ENCODE measurements around the gene ZBTB25.
A peak's percentile ranks its signal among the peaks of the same experiment; 100 is the strongest.

Gene ZBTB25

DNA sequence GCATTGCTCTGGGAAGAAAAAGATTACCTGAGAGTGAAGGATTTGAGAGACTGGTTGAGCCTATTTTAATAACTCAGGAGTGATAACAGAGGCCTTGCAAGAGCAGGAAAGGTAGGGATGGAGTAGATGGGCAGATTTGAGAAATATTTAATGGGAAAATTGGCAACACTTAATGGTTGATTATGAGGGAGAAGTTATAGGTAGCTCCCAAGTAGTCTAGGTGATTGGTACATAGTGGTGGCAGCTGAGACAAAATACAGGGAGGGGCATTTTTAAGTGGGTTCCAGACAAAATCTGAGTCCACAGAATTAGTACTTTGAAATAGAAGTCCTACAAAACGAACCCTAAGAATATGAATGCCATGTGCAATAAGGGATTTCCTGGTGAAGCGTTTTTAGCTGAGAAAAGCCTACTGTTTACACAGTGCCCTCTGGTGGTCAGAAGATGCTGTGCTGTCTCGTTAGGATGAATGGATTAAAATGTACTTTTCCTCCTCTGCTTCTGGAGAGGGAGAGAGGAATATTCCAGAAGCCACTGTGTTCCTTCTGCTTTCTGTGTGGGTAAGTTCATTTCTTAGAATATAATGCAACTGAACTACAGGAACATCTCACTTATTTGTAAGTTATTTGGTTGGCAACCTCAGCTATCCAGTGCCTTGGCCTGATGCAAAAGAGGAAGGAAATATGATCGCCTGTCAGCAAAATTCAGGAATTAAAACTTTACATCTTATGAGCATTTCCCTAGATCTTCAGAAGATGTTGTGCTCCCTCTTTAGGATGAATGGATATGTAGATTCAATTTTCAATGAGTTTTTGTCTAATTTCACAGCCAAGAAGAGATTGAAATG lies 7.4 kb upstream of the ZBTB25 start:
- ATAC-seq = peak; percentile 83
- TF ChIP-seq TOX (CRISPR knock-in tag; IDR thresholded peaks at IDR 0.05; ENCODE audit: borderline replicate concordance) = no peak
- TF ChIP-seq ZC3H10 (CRISPR knock-in tag; IDR thresholded peaks at IDR 0.05) = no peak
- no peak for TF ChIP-seq ZFP30 (CRISPR knock-in tag; IDR thresholded peaks at IDR 0.05)
- TF ChIP-seq, protein P1, sequence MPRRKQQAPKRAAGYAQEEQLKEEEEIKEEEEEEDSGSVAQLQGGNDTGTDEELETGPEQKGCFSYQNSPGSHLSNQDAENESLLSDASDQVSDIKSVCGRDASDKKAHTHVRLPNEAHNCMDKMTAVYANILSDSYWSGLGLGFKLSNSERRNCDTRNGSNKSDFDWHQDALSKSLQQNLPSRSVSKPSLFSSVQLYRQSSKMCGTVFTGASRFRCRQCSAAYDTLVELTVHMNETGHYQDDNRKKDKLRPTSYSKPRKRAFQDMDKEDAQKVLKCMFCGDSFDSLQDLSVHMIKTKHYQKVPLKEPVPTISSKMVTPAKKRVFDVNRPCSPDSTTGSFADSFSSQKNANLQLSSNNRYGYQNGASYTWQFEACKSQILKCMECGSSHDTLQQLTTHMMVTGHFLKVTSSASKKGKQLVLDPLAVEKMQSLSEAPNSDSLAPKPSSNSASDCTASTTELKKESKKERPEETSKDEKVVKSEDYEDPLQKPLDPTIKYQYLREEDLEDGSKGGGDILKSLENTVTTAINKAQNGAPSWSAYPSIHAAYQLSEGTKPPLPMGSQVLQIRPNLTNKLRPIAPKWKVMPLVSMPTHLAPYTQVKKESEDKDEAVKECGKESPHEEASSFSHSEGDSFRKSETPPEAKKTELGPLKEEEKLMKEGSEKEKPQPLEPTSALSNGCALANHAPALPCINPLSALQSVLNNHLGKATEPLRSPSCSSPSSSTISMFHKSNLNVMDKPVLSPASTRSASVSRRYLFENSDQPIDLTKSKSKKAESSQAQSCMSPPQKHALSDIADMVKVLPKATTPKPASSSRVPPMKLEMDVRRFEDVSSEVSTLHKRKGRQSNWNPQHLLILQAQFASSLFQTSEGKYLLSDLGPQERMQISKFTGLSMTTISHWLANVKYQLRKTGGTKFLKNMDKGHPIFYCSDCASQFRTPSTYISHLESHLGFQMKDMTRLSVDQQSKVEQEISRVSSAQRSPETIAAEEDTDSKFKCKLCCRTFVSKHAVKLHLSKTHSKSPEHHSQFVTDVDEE (CRISPR knock-in tag; IDR thresholded peaks at IDR 0.05) = no peak
- TF ChIP-seq OSR1 (CRISPR knock-in tag; IDR thresholded peaks at IDR 0.05) = no peak
- TF ChIP-seq ZNF70 (CRISPR knock-in tag; IDR thresholded peaks at IDR 0.05) = no peak
- TF ChIP-seq, protein P2, sequence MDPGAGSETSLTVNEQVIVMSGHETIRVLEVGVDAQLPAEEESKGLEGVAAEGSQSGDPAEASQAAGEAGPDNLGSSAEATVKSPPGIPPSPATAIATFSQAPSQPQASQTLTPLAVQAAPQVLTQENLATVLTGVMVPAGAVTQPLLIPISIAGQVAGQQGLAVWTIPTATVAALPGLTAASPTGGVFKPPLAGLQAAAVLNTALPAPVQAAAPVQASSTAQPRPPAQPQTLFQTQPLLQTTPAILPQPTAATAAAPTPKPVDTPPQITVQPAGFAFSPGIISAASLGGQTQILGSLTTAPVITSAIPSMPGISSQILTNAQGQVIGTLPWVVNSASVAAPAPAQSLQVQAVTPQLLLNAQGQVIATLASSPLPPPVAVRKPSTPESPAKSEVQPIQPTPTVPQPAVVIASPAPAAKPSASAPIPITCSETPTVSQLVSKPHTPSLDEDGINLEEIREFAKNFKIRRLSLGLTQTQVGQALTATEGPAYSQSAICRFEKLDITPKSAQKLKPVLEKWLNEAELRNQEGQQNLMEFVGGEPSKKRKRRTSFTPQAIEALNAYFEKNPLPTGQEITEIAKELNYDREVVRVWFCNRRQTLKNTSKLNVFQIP (CRISPR knock-in tag; IDR thresholded peaks at IDR 0.05; ENCODE audit: borderline replicate concordance, low read depth) = no peak
- TF ChIP-seq, protein P3, sequence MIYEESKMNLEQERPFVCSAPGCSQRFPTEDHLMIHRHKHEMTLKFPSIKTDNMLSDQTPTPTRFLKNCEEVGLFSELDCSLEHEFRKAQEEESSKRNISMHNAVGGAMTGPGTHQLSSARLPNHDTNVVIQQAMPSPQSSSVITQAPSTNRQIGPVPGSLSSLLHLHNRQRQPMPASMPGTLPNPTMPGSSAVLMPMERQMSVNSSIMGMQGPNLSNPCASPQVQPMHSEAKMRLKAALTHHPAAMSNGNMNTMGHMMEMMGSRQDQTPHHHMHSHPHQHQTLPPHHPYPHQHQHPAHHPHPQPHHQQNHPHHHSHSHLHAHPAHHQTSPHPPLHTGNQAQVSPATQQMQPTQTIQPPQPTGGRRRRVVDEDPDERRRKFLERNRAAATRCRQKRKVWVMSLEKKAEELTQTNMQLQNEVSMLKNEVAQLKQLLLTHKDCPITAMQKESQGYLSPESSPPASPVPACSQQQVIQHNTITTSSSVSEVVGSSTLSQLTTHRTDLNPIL (CRISPR knock-in tag; IDR thresholded peaks at IDR 0.05; ENCODE audit: low read depth) = no peak
- no peak for TF ChIP-seq TCF4 (CRISPR knock-in tag; IDR thresholded peaks at IDR 0.05; ENCODE audit: borderline replicate concordance)
- TF ChIP-seq BACH2 (CRISPR knock-in tag; IDR thresholded peaks at IDR 0.05; ENCODE audit: borderline replicate concordance) = no peak
- no peak for TF ChIP-seq ARNTL (CRISPR knock-in tag; IDR thresholded peaks at IDR 0.05; ENCODE audit: borderline replicate concordance, low read depth)
- no peak for TF ChIP-seq SNAI2 (CRISPR knock-in tag; IDR thresholded peaks at IDR 0.05)
- no peak for TF ChIP-seq ZFP3 (CRISPR knock-in tag; IDR thresholded peaks at IDR 0.05)
- TF ChIP-seq, protein P4, sequence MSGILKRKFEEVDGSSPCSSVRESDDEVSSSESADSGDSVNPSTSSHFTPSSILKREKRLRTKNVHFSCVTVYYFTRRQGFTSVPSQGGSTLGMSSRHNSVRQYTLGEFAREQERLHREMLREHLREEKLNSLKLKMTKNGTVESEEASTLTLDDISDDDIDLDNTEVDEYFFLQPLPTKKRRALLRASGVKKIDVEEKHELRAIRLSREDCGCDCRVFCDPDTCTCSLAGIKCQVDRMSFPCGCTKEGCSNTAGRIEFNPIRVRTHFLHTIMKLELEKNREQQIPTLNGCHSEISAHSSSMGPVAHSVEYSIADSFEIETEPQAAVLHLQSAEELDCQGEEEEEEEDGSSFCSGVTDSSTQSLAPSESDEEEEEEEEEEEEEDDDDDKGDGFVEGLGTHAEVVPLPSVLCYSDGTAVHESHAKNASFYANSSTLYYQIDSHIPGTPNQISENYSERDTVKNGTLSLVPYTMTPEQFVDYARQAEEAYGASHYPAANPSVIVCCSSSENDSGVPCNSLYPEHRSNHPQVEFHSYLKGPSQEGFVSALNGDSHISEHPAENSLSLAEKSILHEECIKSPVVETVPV (CRISPR knock-in tag; IDR thresholded peaks at IDR 0.05) = no peak

DNA sequence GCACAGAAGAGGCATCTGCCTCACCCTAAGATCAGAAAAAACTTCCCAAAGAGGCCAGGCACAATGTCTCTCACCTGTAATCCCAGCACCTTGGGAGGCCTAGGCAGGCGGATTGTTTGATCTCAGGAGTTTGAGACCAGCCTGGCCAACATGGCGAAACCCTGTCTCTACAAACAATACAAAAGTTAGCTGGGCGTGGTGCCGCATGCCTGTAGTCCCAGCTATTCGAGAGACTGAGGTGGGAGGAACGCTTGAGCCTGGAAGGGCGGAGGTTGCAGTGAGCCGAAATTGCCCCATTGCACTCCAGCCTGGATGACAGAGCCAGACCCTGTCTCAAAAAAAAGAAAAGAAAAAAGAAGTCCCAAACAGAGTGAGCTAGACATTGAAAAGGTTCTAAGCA lies 5.4 kb upstream of the ZBTB25 start:
- TF ChIP-seq, protein P5, sequence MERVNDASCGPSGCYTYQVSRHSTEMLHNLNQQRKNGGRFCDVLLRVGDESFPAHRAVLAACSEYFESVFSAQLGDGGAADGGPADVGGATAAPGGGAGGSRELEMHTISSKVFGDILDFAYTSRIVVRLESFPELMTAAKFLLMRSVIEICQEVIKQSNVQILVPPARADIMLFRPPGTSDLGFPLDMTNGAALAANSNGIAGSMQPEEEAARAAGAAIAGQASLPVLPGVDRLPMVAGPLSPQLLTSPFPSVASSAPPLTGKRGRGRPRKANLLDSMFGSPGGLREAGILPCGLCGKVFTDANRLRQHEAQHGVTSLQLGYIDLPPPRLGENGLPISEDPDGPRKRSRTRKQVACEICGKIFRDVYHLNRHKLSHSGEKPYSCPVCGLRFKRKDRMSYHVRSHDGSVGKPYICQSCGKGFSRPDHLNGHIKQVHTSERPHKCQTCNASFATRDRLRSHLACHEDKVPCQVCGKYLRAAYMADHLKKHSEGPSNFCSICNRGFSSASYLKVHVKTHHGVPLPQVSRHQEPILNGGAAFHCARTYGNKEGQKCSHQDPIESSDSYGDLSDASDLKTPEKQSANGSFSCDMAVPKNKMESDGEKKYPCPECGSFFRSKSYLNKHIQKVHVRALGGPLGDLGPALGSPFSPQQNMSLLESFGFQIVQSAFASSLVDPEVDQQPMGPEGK (CRISPR knock-in tag; IDR thresholded peaks at IDR 0.05; ENCODE audit: borderline replicate concordance) = no peak
- TF ChIP-seq ZFP30 (CRISPR knock-in tag; IDR thresholded peaks at IDR 0.05) (no peak), OSR1 (CRISPR knock-in tag; IDR thresholded peaks at IDR 0.05) (no peak), PPARA (CRISPR knock-in tag; IDR thresholded peaks at IDR 0.05; ENCODE audit: borderline replicate concordance) (no peak), ZC3H10 (CRISPR knock-in tag; IDR thresholded peaks at IDR 0.05) (no peak), TCF4 (CRISPR knock-in tag; IDR thresholded peaks at IDR 0.05; ENCODE audit: borderline replicate concordance) (no peak), BACH2 (CRISPR knock-in tag; IDR thresholded peaks at IDR 0.05; ENCODE audit: borderline replicate concordance) (no peak), ZFP3 (CRISPR knock-in tag; IDR thresholded peaks at IDR 0.05) (no peak), ESRRG (CRISPR knock-in tag; IDR thresholded peaks at IDR 0.05) (no peak), ARNTL (CRISPR knock-in tag; IDR thresholded peaks at IDR 0.05; ENCODE audit: borderline replicate concordance, low read depth) (no peak), ZNF8 (CRISPR knock-in tag; IDR thresholded peaks at IDR 0.05) (no peak), ZNF70 (CRISPR knock-in tag; IDR thresholded peaks at IDR 0.05) (no peak), ISL1 (CRISPR knock-in tag; IDR thresholded peaks at IDR 0.05) (no peak)
- TF ChIP-seq, protein P3 (CRISPR knock-in tag; IDR thresholded peaks at IDR 0.05; ENCODE audit: low read depth) = no peak
- TF ChIP-seq, protein P2 (CRISPR knock-in tag; IDR thresholded peaks at IDR 0.05; ENCODE audit: borderline replicate concordance, low read depth) = no peak
- TF ChIP-seq, protein P1 (CRISPR knock-in tag; IDR thresholded peaks at IDR 0.05) = no peak
- TF ChIP-seq, protein P4 (CRISPR knock-in tag; IDR thresholded peaks at IDR 0.05) = no peak
- no peak for ATAC-seq
